Gastrocnemius medialis (tissue), 4 donors: Measurements from ENCODE around the gene SPATA21. TPM values are rescaled to one million over a fixed set of nuclear protein-coding genes. Genes with fewer than 3 reads are reported as not detected.

Source experiments
- ATAC-seq, 2 donors: fragments of 150-250 bp; one replicate each; pipeline ENCODE4 v1.9.1; 2016
- DNase-seq, 2 donors: peaks; one replicate each; pipeline ENCODE4 v3.0.0-alpha.2; 2019
- H3K27ac ChIP-seq, 4 donors: fragments of 200-600 bp; sonication (generic); 1 replicate in 1 of 4; 2 replicates in 3 of 4; pipeline ENCODE4 v1.5.1; 2016 to 2018; ENCODE audit warnings: mild to moderate bottlenecking in 2 of 4, moderate library complexity in 1 of 4
- H3K27me3 ChIP-seq, 3 donors: fragments of 200-600 bp; sonication (generic) in 2 of 3; 1 replicate in 1 of 3; 2 replicates in 2 of 3; pipeline versions ENCODE4 v1.5.1 to v1.6.0; 2016 to 2019; ENCODE audit warnings: mild to moderate bottlenecking in 1 of 3, moderate library complexity in 1 of 3
- H3K36me3 ChIP-seq, 2 donors: fragments of 200-600 bp; sonication (generic) in 1 of 2; one replicate each; pipeline ENCODE4 v1.5.1; 2017 to 2018
- H3K4me1 ChIP-seq, 2 donors: fragments of 200-600 bp; sonication (generic) in 1 of 2; one replicate each; pipeline ENCODE4 v1.5.1; 2016 to 2017; ENCODE audit warnings: mild to moderate bottlenecking in 2 of 2
- H3K4me3 ChIP-seq, 4 donors: fragments of 200-600 bp; sonication (generic) in 3 of 4; 1 replicate in 1 of 4; 2 replicates in 3 of 4; pipeline ENCODE4 v1.5.1; 2016 to 2019; ENCODE audit warnings: mild to moderate bottlenecking in 2 of 4
- H3K9me3 ChIP-seq, 3 donors: fragments of 200-600 bp; sonication (generic) in 2 of 3; 1 replicate in 1 of 3; 2 replicates in 2 of 3; pipeline ENCODE4 v1.5.1; 2016 to 2019
- POLR2A ChIP-seq, 2 donors: fragments of 450-650 bp; IDR thresholded peaks; one replicate each; pipeline ENCODE4 v1.6.1; 2017; ENCODE audit warnings: antibody characterized with exemption in 2 of 2, mild to moderate bottlenecking in 2 of 2, moderate library complexity in 2 of 2
- in situ Hi-C, 4 donors: fragments of 200-750 bp; cut with MboI; loops; one replicate each; pipeline versions ENCODE4 v1.15.0 to v1.8.0; 2017; ENCODE audit warnings: low sequenced_read_pairs in 4 of 4
- intact Hi-C: fragments of 100-400 bp; cut with DNase I; formaldehyde crosslinking; loops from one replicate; pipeline ENCODE4 v1.15.1; 2023; ENCODE audit warnings: low total_unique reads
- total RNA-seq, 4 donors: library from RNA; depleted of rRNA; stranded (reverse); fragments of >200 nt; gene quantifications; one replicate each; pipeline versions ENCODE4 v1.1.0 to v1.2.3, GENCODE V29; 2016
- TF ChIP-seq, protein P1 (sequence below), 5 experiments: fragments of 450-650 bp in 3 of 5; fragments of 200-600 bp in 2 of 5; sonication (generic) in 2 of 5; IDR thresholded peaks in 4 of 5; conservative IDR thresholded peaks in 1 of 5; 1 replicate in 4 of 5; 2 replicates in 1 of 5; pipeline ENCODE4 v1.5.1; 2016 to 2019; ENCODE audit warnings: antibody characterized with exemption in 5 of 5, mild to moderate bottlenecking in 3 of 5, moderate library complexity in 3 of 5

SPATA21 gene
- total RNA-seq, 4 donors from 2014 or later: not detected

GRCh38 chr1:16434501-16434900 is 2.7 kb downstream of the SPATA21 start:
- Histone ChIP-seq H3K9me3 (no peaks in the 10 kb centered on the region), H3K36me3 (no peaks in the 10 kb centered on the region), H3K27me3 (no peaks in the 10 kb centered on the region), H3K27ac (no peak overlapping the region), H3K4me1 (no peaks in the 10 kb centered on the region), H3K4me3 (no peak overlapping the region)
- TF ChIP-seq, protein P1, sequence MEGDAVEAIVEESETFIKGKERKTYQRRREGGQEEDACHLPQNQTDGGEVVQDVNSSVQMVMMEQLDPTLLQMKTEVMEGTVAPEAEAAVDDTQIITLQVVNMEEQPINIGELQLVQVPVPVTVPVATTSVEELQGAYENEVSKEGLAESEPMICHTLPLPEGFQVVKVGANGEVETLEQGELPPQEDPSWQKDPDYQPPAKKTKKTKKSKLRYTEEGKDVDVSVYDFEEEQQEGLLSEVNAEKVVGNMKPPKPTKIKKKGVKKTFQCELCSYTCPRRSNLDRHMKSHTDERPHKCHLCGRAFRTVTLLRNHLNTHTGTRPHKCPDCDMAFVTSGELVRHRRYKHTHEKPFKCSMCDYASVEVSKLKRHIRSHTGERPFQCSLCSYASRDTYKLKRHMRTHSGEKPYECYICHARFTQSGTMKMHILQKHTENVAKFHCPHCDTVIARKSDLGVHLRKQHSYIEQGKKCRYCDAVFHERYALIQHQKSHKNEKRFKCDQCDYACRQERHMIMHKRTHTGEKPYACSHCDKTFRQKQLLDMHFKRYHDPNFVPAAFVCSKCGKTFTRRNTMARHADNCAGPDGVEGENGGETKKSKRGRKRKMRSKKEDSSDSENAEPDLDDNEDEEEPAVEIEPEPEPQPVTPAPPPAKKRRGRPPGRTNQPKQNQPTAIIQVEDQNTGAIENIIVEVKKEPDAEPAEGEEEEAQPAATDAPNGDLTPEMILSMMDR (IDR thresholded peaks at IDR 0.05 in 4 of 5, conservative IDR thresholded peaks at IDR 0.05 in 1 of 5): no peak
- no peak for TF ChIP-seq POLR2A (IDR thresholded peaks at IDR 0.05)
- in situ Hi-C loops (no loop called here), intact Hi-C loops (no loop called here)
- ATAC-seq (no peak), DNase-seq (no peak)

GRCh38 chr1:16434007-16434406 is 3.2 kb downstream of the SPATA21 start:
- in situ Hi-C loops: no loop called here
- H3K27me3 ChIP-seq: no peaks in the 10 kb centered on the region
- ATAC-seq (no peak), DNase-seq (no peak)
- no peaks in the 10 kb centered on the region for H3K9me3 ChIP-seq
- TF ChIP-seq, protein P1 (IDR thresholded peaks at IDR 0.05 in 4 of 5, conservative IDR thresholded peaks at IDR 0.05 in 1 of 5): no peak
- TF ChIP-seq POLR2A (IDR thresholded peaks at IDR 0.05): no peak
- no peak overlapping the region for H3K27ac ChIP-seq
- intact Hi-C loops: no loop called here
- no peaks in the 10 kb centered on the region for H3K4me1 ChIP-seq
- no peak overlapping the region for H3K4me3 ChIP-seq
- H3K36me3 ChIP-seq: no peaks in the 10 kb centered on the region

DNA sequence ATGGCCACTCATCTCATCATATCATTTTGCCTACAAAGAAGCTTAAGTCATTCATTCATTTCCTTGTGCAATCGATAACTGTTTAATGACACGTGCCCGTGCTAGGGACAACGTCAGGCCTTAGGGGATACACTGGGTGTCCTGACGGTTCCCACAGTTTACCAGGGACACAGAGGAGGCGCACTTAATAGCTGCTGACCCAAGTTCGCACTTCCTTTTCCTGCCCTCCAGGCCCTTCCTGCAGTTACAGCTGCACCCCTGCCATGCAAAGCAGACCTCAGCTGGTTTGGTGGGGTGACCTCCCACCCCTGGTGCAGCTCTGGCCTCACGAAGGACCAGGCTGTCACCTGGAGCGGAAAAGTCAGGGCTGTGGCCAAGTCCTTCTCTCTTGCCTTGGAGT is 4.2 kb downstream of the SPATA21 start:
- no peaks in the 10 kb centered on the region for H3K9me3 ChIP-seq
- no peaks in the 10 kb centered on the region for H3K27me3 ChIP-seq
- no peak for TF ChIP-seq POLR2A (IDR thresholded peaks at IDR 0.05)
- TF ChIP-seq, protein P1 (IDR thresholded peaks at IDR 0.05 in 4 of 5, conservative IDR thresholded peaks at IDR 0.05 in 1 of 5): no peak
- DNase-seq: no peak
- in situ Hi-C loops (no loop called here), intact Hi-C loops (no loop called here)
- H3K36me3 ChIP-seq: no peaks in the 10 kb centered on the region
- no peak overlapping the region for H3K4me3 ChIP-seq
- no peaks in the 10 kb centered on the region for H3K4me1 ChIP-seq
- H3K27ac ChIP-seq: no peak overlapping the region
- no peak for ATAC-seq

GRCh38 chr1:16430606-16431005 is 6.6 kb downstream of the SPATA21 start:
- Histone ChIP-seq H3K36me3 (no peaks in the 10 kb centered on the region), H3K4me3 (no peak overlapping the region), H3K27me3 (no peaks in the 10 kb centered on the region), H3K9me3 (no peaks in the 10 kb centered on the region), H3K4me1 (no peaks in the 10 kb centered on the region), H3K27ac (no peak overlapping the region)
- ATAC-seq: no peak
- in situ Hi-C loops (no loop called here), intact Hi-C loops (no loop called here)
- no peak for TF ChIP-seq POLR2A (IDR thresholded peaks at IDR 0.05)
- TF ChIP-seq, protein P1 (IDR thresholded peaks at IDR 0.05 in 4 of 5, conservative IDR thresholded peaks at IDR 0.05 in 1 of 5): no peak
- DNase-seq: no peak
